ENCODE results near the gene MAP2.

DNA sequence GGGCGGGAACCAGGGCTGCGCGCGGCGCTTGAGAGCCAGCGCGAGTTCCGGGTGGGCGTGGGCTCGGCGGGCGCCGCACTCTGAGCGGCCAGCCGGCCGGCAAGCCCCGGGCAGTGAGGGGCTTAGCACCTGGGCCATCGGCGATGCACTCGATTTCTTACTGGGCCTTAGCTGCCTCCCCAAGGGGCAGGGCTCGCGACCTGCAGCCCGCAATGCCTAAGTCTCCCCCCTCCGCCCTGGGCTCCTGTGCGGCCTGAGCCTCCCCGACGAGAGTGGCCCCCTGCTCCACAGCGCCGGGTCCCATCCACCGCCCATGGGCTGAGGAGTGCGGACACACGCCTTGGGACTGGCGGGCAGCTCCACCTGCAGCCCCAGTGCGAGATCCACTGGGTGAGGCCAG is 36.5 kb upstream of the MAP2 start:
- TF ChIP-seq POLR2A (IDR thresholded peaks at IDR 0.05; ENCODE audit: low read depth, low read length) = no peak
- TF ChIP-seq POLR2AphosphoS5 (IDR thresholded peaks at IDR 0.05; ENCODE audit: low read depth, low read length) = no peak
